Measurements from ENCODE around the gene ZNF141.

Gene ZNF141

GRCh38 chr4:422587-422986 lies 85.0 kb downstream of the ZNF141 start:
- TF ChIP-seq SIN3A (IDR thresholded peaks at IDR 0.05; ENCODE audit: borderline replicate concordance, insufficient read depth, low read length) (no peak), FOXP2 (optimal IDR thresholded peaks at IDR 0.05; ENCODE audit: borderline replicate concordance, extremely low read depth, extremely low read length, insufficient read depth) (no peak), REST (IDR thresholded peaks at IDR 0.05; ENCODE audit: insufficient read depth in 1 of 2, low read depth in 2 of 2, low read length in 2 of 2) (no peak), POLR2AphosphoS5 (IDR thresholded peaks at IDR 0.05; ENCODE audit: low read depth, low read length) (no peak), TAF1 (IDR thresholded peaks at IDR 0.05; ENCODE audit: borderline replicate concordance, insufficient read depth, low read length) (no peak)

Data from PFSK-1 (cell line).